GM06990 (cell line): ENCODE results near the gene ANKRD35.
A peak's percentile ranks its signal among the peaks of the same experiment; 100 is the strongest.

Experiments
- DNase-seq: peaks from one replicate; pipeline ENCODE4 v3.0.0-alpha.2; 2011; ENCODE audit not compliant: insufficient read length; ENCODE audit errors: extremely low read depth
- H3K27me3 ChIP-seq: replicated peaks from 2 replicates; pipeline ENCODE4 v1.6.0; 2011; ENCODE audit warnings: low read length; ENCODE audit not compliant: control insufficient read depth, insufficient read depth
- H3K36me3 ChIP-seq: 2 replicates; pipeline ENCODE4 v1.5.1; 2011; ENCODE audit warnings: low read length; ENCODE audit not compliant: control insufficient read depth, insufficient read depth
- H3K4me3 ChIP-seq: replicated peaks from 2 replicates; pipeline ENCODE4 v1.5.1; 2011; ENCODE audit warnings: low read depth, mild to moderate bottlenecking, control low read depth, low read length
- TF ChIP-seq, protein P1 (sequence below): IDR thresholded peaks from 2 replicates; pipeline ENCODE4 v1.5.1; 2011; ENCODE audit warnings: low read length, control low read depth, mild to moderate bottlenecking, inconsistent platforms; ENCODE audit not compliant: insufficient read depth, poor library complexity, severe bottlenecking

The ANKRD35 gene

DNA sequence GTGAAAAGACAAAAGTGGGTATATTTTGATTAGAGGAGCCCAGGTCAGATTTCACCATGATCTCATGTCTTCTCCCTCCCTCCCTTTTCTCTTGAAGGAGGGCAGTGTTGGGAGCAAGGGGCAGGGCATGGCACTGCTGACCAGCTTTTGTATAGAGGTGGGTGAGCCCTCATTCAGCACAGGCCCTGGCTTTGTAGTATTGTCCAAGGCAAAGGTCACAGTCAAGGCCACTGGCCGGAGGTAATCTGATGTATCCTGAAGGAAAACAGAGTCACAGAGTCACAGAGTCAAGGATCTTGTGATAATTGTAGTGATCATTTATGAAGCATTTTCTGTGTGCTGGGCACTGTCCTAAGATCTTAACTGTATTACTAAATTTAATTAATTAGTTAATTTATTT is 12.3 kb upstream of the ANKRD35 start:
- TF ChIP-seq, protein P1, sequence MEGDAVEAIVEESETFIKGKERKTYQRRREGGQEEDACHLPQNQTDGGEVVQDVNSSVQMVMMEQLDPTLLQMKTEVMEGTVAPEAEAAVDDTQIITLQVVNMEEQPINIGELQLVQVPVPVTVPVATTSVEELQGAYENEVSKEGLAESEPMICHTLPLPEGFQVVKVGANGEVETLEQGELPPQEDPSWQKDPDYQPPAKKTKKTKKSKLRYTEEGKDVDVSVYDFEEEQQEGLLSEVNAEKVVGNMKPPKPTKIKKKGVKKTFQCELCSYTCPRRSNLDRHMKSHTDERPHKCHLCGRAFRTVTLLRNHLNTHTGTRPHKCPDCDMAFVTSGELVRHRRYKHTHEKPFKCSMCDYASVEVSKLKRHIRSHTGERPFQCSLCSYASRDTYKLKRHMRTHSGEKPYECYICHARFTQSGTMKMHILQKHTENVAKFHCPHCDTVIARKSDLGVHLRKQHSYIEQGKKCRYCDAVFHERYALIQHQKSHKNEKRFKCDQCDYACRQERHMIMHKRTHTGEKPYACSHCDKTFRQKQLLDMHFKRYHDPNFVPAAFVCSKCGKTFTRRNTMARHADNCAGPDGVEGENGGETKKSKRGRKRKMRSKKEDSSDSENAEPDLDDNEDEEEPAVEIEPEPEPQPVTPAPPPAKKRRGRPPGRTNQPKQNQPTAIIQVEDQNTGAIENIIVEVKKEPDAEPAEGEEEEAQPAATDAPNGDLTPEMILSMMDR: no peak
- DNase-seq: no peak
- Histone ChIP-seq H3K4me3 (no peak overlapping the region), H3K36me3 (peaks cover 2% of the 10 kb centered on the region), H3K27me3 (no peaks in the 10 kb centered on the region)

- Histone ChIP-seq H3K27me3 (no peaks in the 10 kb centered on the region), H3K36me3 (peaks cover 2% of the 10 kb centered on the region; the same call in 1 of the 2 replicates), H3K4me3 (no peak overlapping the region)
- TF ChIP-seq, protein P1: no peak
- DNase-seq: no peak
These were observed 9.8 kb upstream of the ANKRD35 start for GRCh38 chr1:145895471-145895870.

GRCh38 chr1:145893306-145894055 is 7.8 kb upstream of the ANKRD35 start:
- DNase-seq: no peak
- no peak overlapping the region for H3K4me3 ChIP-seq
- H3K36me3 ChIP-seq: no peaks in the 10 kb centered on the region
- H3K27me3 ChIP-seq: no peaks in the 10 kb centered on the region
- TF ChIP-seq, protein P1: no peak

- Histone ChIP-seq H3K36me3 (no peaks in the 10 kb centered on the region), H3K27me3 (no peaks in the 10 kb centered on the region), H3K4me3 (no peak overlapping the region)
- TF ChIP-seq, protein P1: no peak
- no peak for DNase-seq
These were observed 6.9 kb upstream of the ANKRD35 start for GRCh38 chr1:145892486-145893087.

- Histone ChIP-seq H3K36me3 (no peaks in the 10 kb centered on the region), H3K4me3 (no peak overlapping the region), H3K27me3 (no peaks in the 10 kb centered on the region)
- DNase-seq: no peak
- TF ChIP-seq, protein P1: peak; percentile 88
These were observed 6.2 kb upstream of the ANKRD35 start for GRCh38 chr1:145891587-145892485.
